Measurements from ENCODE around the gene MLX.

- TF ChIP-seq CTCF (IDR thresholded peaks at IDR 0.05) = no peak
- no peak for TF ChIP-seq POLR2A (IDR thresholded peaks at IDR 0.05)
Observed at GRCh38 chr17:42590886-42591285, 24.0 kb downstream of the MLX start.
